ENCODE results near the gene CDK5R1. TPM values are rescaled to one million over a fixed set of nuclear protein-coding genes. Genes with fewer than 3 reads are reported as not detected.
A peak's percentile ranks its signal among the peaks of the same experiment; 100 is the strongest.

CDK5R1 gene
- total RNA-seq, 2 experiments from 2014 or later, result 8.1 to 8.4 TPM

GRCh38 chr17:32481193-32481592 is 5.6 kb upstream of the CDK5R1 start:
- H3K27ac Mint-ChIP-seq, result no peak overlapping the region
- H3K4me1 Mint-ChIP-seq, result peaks cover 5% of the 10 kb centered on the region
- no peaks in the 10 kb centered on the region for H3K9me3 Mint-ChIP-seq
- no peak overlapping the region for H3K4me3 Mint-ChIP-seq
- H3K27me3 Mint-ChIP-seq, result no peaks in the 10 kb centered on the region
- no peak for ATAC-seq (ENCODE audit: low read depth)
- no peak for DNase-seq
- peaks cover 15% of the 10 kb centered on the region for H3K36me3 Mint-ChIP-seq
- POLR2A ChIA-PET, result interaction anchor here (0.7 kb wide), 1 partner anchor 115 kb away, joined by 3 read pairs; no protein-coding TSS in a partner anchor

GRCh38 chr17:32482568-32483320 is 4.0 kb upstream of the CDK5R1 start:
- Mint-ChIP-seq H3K27me3 (no peaks in the 10 kb centered on the region), H3K9me3 (no peaks in the 10 kb centered on the region), H3K4me1 (peaks cover 8% of the 10 kb centered on the region), H3K27ac (no peak overlapping the region), H3K36me3 (peaks cover 13% of the 10 kb centered on the region), H3K4me3 (no peak overlapping the region)
- DNase-seq (no peak), ATAC-seq (ENCODE audit: low read depth) (no peak)
- POLR2A ChIA-PET, result interaction anchor here (1.4 kb wide), 2 partner anchors 9 to 272 kb away, joined by 3 to 4 read pairs; no protein-coding TSS in a partner anchor

GRCh38 chr17:32483451-32484019 is 3.3 kb upstream of the CDK5R1 start:
- POLR2A ChIA-PET, result interaction anchor here (1.1 to 1.4 kb wide), 3 partner anchors 8 to 39 kb away, joined by 3 read pairs; partner anchors contain the start of gene PSMD11
- Mint-ChIP-seq H3K36me3 (peaks cover 17% of the 10 kb centered on the region), H3K27me3 (no peaks in the 10 kb centered on the region), H3K27ac (peak overlapping the region; percentile 3), H3K4me3 (no peak overlapping the region), H3K9me3 (no peaks in the 10 kb centered on the region), H3K4me1 (peaks cover 11% of the 10 kb centered on the region)
- DNase-seq (peak; percentile 53), ATAC-seq (ENCODE audit: low read depth) (no peak)

- H3K36me3 Mint-ChIP-seq, result peaks cover 20% of the 10 kb centered on the region
- ATAC-seq (ENCODE audit: low read depth) (no peak), DNase-seq (no peak)
- no peak overlapping the region for H3K27ac Mint-ChIP-seq
- no peaks in the 10 kb centered on the region for H3K9me3 Mint-ChIP-seq
- no peaks in the 10 kb centered on the region for H3K27me3 Mint-ChIP-seq
- POLR2A ChIA-PET, result interaction anchor here (1.1 to 1.4 kb wide), 3 partner anchors 8 to 39 kb away, joined by 3 read pairs; partner anchors contain the start of gene PSMD11
- H3K4me1 Mint-ChIP-seq, result peaks cover 15% of the 10 kb centered on the region
- H3K4me3 Mint-ChIP-seq, result no peak overlapping the region
These were observed 2.7 kb upstream of the CDK5R1 start for GRCh38 chr17:32484041-32484461.

- DNase-seq (no peak), ATAC-seq (ENCODE audit: low read depth) (no peak)
- H3K4me3 Mint-ChIP-seq, result no peak overlapping the region
- POLR2A ChIA-PET, result interaction anchor here (0.7 to 1.3 kb wide), 3 partner anchors 32 to 42 kb away, joined by 3 read pairs; partner anchors contain the start of gene PSMD11
- peaks cover 23% of the 10 kb centered on the region for H3K36me3 Mint-ChIP-seq
- no peaks in the 10 kb centered on the region for H3K27me3 Mint-ChIP-seq
- no peaks in the 10 kb centered on the region for H3K9me3 Mint-ChIP-seq
- H3K27ac Mint-ChIP-seq, result no peak overlapping the region
- peaks cover 20% of the 10 kb centered on the region for H3K4me1 Mint-ChIP-seq
These were observed 2.2 kb upstream of the CDK5R1 start for GRCh38 chr17:32484628-32485027.

- Mint-ChIP-seq H3K9me3 (no peaks in the 10 kb centered on the region), H3K27me3 (no peaks in the 10 kb centered on the region), H3K36me3 (peaks cover 21% of the 10 kb centered on the region), H3K27ac (peak overlapping the region; percentile 39), H3K4me3 (peak overlapping the region; percentile 55), H3K4me1 (peaks cover 27% of the 10 kb centered on the region)
- POLR2A ChIA-PET, result interaction anchor here (0.6 to 4.4 kb wide), 5 partner anchors 9 to 41 kb away, joined by 3 to 60 read pairs (median 4); no protein-coding TSS in a partner anchor
- DNase-seq (no peak), ATAC-seq (ENCODE audit: low read depth) (no peak)
These were observed 1.3 kb upstream of the CDK5R1 start for GRCh38 chr17:32485261-32486110.

- Mint-ChIP-seq H3K9me3 (no peaks in the 10 kb centered on the region), H3K36me3 (peaks cover 24% of the 10 kb centered on the region), H3K27ac (peak overlapping the region; percentile 39), H3K4me1 (peaks cover 34% of the 10 kb centered on the region), H3K27me3 (no peaks in the 10 kb centered on the region), H3K4me3 (peak overlapping the region; percentile 55)
- ATAC-seq (ENCODE audit: low read depth) (peak; percentile 66), DNase-seq (peak; percentile 83)
- POLR2A ChIA-PET, result interaction anchor here (0.9 to 4.4 kb wide), 10 partner anchors 9 to 126 kb away, joined by 3 to 60 read pairs (median 4); no protein-coding TSS in a partner anchor
These were observed 587 bp upstream of the CDK5R1 start for GRCh38 chr17:32486111-32486700.

GRCh38 chr17:32487473-32488176 is 832 bp downstream of the CDK5R1 start:
- DNase-seq (peak; percentile 68), ATAC-seq (ENCODE audit: low read depth) (no peak)
- Mint-ChIP-seq H3K27ac (peak overlapping the region; percentile 69), H3K27me3 (no peaks in the 10 kb centered on the region), H3K4me1 (peaks cover 43% of the 10 kb centered on the region), H3K36me3 (peaks cover 20% of the 10 kb centered on the region), H3K4me3 (peak overlapping the region; percentile 93), H3K9me3 (no peaks in the 10 kb centered on the region)
- POLR2A ChIA-PET, result interaction anchor here (1.0 to 4.4 kb wide), 11 partner anchors 8 to 124 kb away, joined by 3 to 60 read pairs (median 7); no protein-coding TSS in a partner anchor

GRCh38 chr17:32488177-32488542 is 1.4 kb downstream of the CDK5R1 start:
- DNase-seq (no peak), ATAC-seq (ENCODE audit: low read depth) (no peak)
- peak overlapping the region; percentile 93 for H3K4me3 Mint-ChIP-seq
- peaks cover 20% of the 10 kb centered on the region for H3K36me3 Mint-ChIP-seq
- H3K27me3 Mint-ChIP-seq, result no peaks in the 10 kb centered on the region
- POLR2A ChIA-PET, result interaction anchor here (0.6 to 4.4 kb wide), 7 partner anchors 9 to 131 kb away, joined by 3 to 60 read pairs (median 7); no protein-coding TSS in a partner anchor
- peaks cover 49% of the 10 kb centered on the region for H3K4me1 Mint-ChIP-seq
- H3K27ac Mint-ChIP-seq, result peak overlapping the region; percentile 69
- H3K9me3 Mint-ChIP-seq, result no peaks in the 10 kb centered on the region

- ATAC-seq (ENCODE audit: low read depth) (no peak), DNase-seq (no peak)
- H3K27me3 Mint-ChIP-seq, result no peaks in the 10 kb centered on the region
- H3K9me3 Mint-ChIP-seq, result no peaks in the 10 kb centered on the region
- peaks cover 52% of the 10 kb centered on the region for H3K4me1 Mint-ChIP-seq
- peaks cover 20% of the 10 kb centered on the region for H3K36me3 Mint-ChIP-seq
- POLR2A ChIA-PET, result interaction anchor here (0.6 to 4.4 kb wide), 6 partner anchors 15 to 132 kb away, joined by 3 to 60 read pairs (median 6); no protein-coding TSS in a partner anchor
- H3K27ac Mint-ChIP-seq, result peak overlapping the region; percentile 77
- H3K4me3 Mint-ChIP-seq, result peak overlapping the region; percentile 93
These were observed 1.9 kb downstream of the CDK5R1 start for GRCh38 chr17:32488604-32489180.

- peak overlapping the region; percentile 77 for H3K27ac Mint-ChIP-seq
- peaks cover 20% of the 10 kb centered on the region for H3K36me3 Mint-ChIP-seq
- peak overlapping the region; percentile 93 for H3K4me3 Mint-ChIP-seq
- POLR2A ChIA-PET, result interaction anchor here (0.5 to 4.4 kb wide), 7 partner anchors 17 to 158 kb away, joined by 3 to 60 read pairs (median 4); no protein-coding TSS in a partner anchor
- H3K9me3 Mint-ChIP-seq, result no peaks in the 10 kb centered on the region
- ATAC-seq (ENCODE audit: low read depth) (no peak), DNase-seq (no peak)
- H3K4me1 Mint-ChIP-seq, result peaks cover 53% of the 10 kb centered on the region
- H3K27me3 Mint-ChIP-seq, result no peaks in the 10 kb centered on the region
These were observed 2.7 kb downstream of the CDK5R1 start for GRCh38 chr17:32489320-32490100.

Measured in activated naive CD8-positive, alpha-beta T cell treated with anti-CD3 and anti-CD28 coated beads, Interleukin-2, amount 10 ng/mL, durations not matched to agents 7 days and 5 days (primary cell).